Measurements from ENCODE around the gene DOCK3. TPM values are rescaled to one million over a fixed set of nuclear protein-coding genes. Genes with fewer than 3 reads are reported as not detected.
A peak's percentile ranks its signal among the peaks of the same experiment; 100 is the strongest.
"Not testable (repeated sequence)": the region's sequence is repeated elsewhere in the genome, so short reads cannot be mapped to it uniquely, and the experiment has no call there.

The DOCK3 gene
- total RNA-seq, 1 donor from 2014 or later: 2.7 TPM

GRCh38 chr3:51224283-51224682, 549.6 kb downstream of the DOCK3 start:
- H3K36me3 ChIP-seq: no peaks in the 10 kb centered on the region
- H3K4me1 ChIP-seq: no peaks in the 10 kb centered on the region

GRCh38 chr3:51224843-51225242, 550.1 kb downstream of the DOCK3 start:
- no peak overlapping the region for H3K4me3 ChIP-seq
- no peak for ATAC-seq

More at GRCh38 chr3:51224283-51224682, 549.6 kb downstream of the DOCK3 start:
- TF ChIP-seq CTCF (IDR thresholded peaks at IDR 0.05): no peak
- H3K9me3 ChIP-seq: no peaks in the 10 kb centered on the region
- no peak overlapping the region for H3K4me3 ChIP-seq
- no peak for DNase-seq
- no peak overlapping the region for H3K27ac ChIP-seq
- ATAC-seq: no peak
- intact Hi-C loops (cut with DNase I): no loop called here
- peaks cover 4% of the 10 kb centered on the region for H3K27me3 ChIP-seq

GRCh38 chr3:51242939-51243338, 568.2 kb downstream of the DOCK3 start:
- no peaks in the 10 kb centered on the region for H3K36me3 ChIP-seq
- TF ChIP-seq CTCF (IDR thresholded peaks at IDR 0.05): no peak
- H3K9me3 ChIP-seq: no peaks in the 10 kb centered on the region
- H3K4me1 ChIP-seq: no peaks in the 10 kb centered on the region
- DNase-seq (no peak), ATAC-seq (peak; percentile 24)
- no peaks in the 10 kb centered on the region for H3K27me3 ChIP-seq
- H3K4me3 ChIP-seq: no peak overlapping the region
- no peak overlapping the region for H3K27ac ChIP-seq
- intact Hi-C loops (cut with DNase I): no loop called here

More at GRCh38 chr3:51224843-51225242, 550.1 kb downstream of the DOCK3 start:
- DNase-seq: no peak
- intact Hi-C loops (cut with DNase I): no loop called here
- no peaks in the 10 kb centered on the region for H3K36me3 ChIP-seq
- TF ChIP-seq CTCF (IDR thresholded peaks at IDR 0.05): no peak
- peaks cover 4% of the 10 kb centered on the region for H3K27me3 ChIP-seq
- no peak overlapping the region for H3K27ac ChIP-seq
- no peaks in the 10 kb centered on the region for H3K4me1 ChIP-seq
- no peaks in the 10 kb centered on the region for H3K9me3 ChIP-seq

- Histone ChIP-seq H3K9me3 (no peaks in the 10 kb centered on the region), H3K27ac (no peak overlapping the region), H3K36me3 (no peaks in the 10 kb centered on the region), H3K27me3 (no peaks in the 10 kb centered on the region), H3K4me3 (no peak overlapping the region), H3K4me1 (no peaks in the 10 kb centered on the region)
- intact Hi-C loops (cut with DNase I): no loop called here
- ATAC-seq (no peak), DNase-seq (no peak)
- no peak for TF ChIP-seq CTCF (IDR thresholded peaks at IDR 0.05)
Measured at GRCh38 chr3:51243924-51244323, 569.2 kb downstream of the DOCK3 start.

GRCh38 chr3:51245867-51246266, 571.1 kb downstream of the DOCK3 start:
- Histone ChIP-seq H3K27me3 (no peaks in the 10 kb centered on the region), H3K4me1 (no peaks in the 10 kb centered on the region), H3K4me3 (no peak overlapping the region), H3K27ac (no peak overlapping the region), H3K36me3 (no peaks in the 10 kb centered on the region), H3K9me3 (no peaks in the 10 kb centered on the region)
- DNase-seq (no peak), ATAC-seq (no peak)
- intact Hi-C loops (cut with DNase I): no loop called here
- TF ChIP-seq CTCF (IDR thresholded peaks at IDR 0.05): no peak

- intact Hi-C loops (cut with DNase I): no loop called here
- Histone ChIP-seq H3K36me3 (no peaks in the 10 kb centered on the region), H3K4me1 (no peaks in the 10 kb centered on the region), H3K9me3 (no peaks in the 10 kb centered on the region), H3K27ac (no peak overlapping the region), H3K4me3 (no peak overlapping the region), H3K27me3 (peaks cover 4% of the 10 kb centered on the region)
- no peak for DNase-seq
- TF ChIP-seq CTCF (IDR thresholded peaks at IDR 0.05): no peak
- peak; percentile 68 for ATAC-seq
Measured at GRCh38 chr3:51257870-51258269, 583.1 kb downstream of the DOCK3 start.

GRCh38 chr3:51264166-51264565, 589.4 kb downstream of the DOCK3 start:
- DNase-seq; H3K4me1 ChIP-seq; H3K27me3 ChIP-seq; H3K36me3 ChIP-seq; ATAC-seq; H3K27ac ChIP-seq; H3K4me3 ChIP-seq; H3K9me3 ChIP-seq; intact Hi-C loops (cut with DNase I): not testable (repeated sequence)
